Stimulated activated naive CD4-positive, alpha-beta T cell treated with Interleukin-2 at 50 U/mL for 16 hours (primary cell): Measurements from ENCODE around the gene TRIB2.
A peak's percentile ranks its signal among the peaks of the same experiment; 100 is the strongest.
"Not testable (repeated sequence)": the region's sequence is repeated elsewhere in the genome, so short reads cannot be mapped to it uniquely, and the experiment has no call there.

Experiments used
- DNase-seq: peaks from one replicate; lab custom pipeline; 2025; lab: John Stamatoyannopoulos, UW

The TRIB2 gene

DNA sequence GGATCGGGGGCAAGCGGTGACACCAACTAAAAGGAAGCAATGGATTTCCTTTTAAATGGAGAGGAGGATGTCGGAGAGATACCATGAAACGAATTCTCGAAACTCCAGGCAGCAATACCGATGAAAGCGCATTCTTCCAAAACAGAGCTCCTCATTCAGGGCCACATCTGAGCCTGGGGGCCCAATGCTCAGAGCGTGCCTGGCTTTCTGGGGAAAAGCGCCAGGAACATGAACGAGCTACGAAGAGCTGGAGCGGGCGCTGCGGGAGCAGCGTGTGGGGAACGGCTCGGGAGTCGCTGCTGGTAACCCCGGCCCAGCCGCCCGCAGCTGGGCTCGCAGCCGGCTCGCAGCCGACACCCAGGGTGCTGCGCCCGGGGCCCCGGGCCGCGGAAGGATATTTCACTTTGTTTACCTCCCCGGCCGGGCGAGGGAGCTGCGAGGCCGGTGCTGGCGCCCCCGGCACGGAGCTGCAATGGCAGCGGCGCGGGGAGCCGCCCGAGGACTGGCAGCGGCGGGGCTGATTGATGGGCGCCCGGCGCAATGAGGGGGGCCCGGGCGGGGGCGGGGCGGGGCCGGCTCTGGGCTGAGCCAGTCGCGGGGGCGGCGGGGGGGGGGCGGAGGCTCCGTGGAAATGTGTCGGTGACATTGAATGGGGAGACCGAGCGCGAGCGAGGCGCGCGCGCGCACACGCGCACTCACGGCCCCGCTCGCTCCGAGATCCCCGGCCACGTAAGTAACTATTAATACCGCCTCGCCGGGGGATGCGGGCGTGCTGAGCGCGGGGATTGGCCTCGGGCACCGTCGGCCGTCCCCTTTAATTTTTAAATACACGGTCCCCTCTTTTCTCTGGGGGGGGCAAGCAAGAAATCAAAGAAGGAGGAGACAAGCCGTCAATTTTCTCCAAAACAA lies at the start of gene TRIB2:
Gene TRIB2 (plus strand): TSS at position 655 of the 909 bp plus-strand sequence. CDS start 1,372 bp downstream, outside the sequence.
- peak; percentile 94 for DNase-seq

- DNase-seq, result no peak
Measured at GRCh38 chr2:12669036-12669435, 47.7 kb upstream of the TRIB2 start.

- DNase-seq, result no peak
Measured at GRCh38 chr2:12672711-12673315, 43.9 kb upstream of the TRIB2 start.

DNA sequence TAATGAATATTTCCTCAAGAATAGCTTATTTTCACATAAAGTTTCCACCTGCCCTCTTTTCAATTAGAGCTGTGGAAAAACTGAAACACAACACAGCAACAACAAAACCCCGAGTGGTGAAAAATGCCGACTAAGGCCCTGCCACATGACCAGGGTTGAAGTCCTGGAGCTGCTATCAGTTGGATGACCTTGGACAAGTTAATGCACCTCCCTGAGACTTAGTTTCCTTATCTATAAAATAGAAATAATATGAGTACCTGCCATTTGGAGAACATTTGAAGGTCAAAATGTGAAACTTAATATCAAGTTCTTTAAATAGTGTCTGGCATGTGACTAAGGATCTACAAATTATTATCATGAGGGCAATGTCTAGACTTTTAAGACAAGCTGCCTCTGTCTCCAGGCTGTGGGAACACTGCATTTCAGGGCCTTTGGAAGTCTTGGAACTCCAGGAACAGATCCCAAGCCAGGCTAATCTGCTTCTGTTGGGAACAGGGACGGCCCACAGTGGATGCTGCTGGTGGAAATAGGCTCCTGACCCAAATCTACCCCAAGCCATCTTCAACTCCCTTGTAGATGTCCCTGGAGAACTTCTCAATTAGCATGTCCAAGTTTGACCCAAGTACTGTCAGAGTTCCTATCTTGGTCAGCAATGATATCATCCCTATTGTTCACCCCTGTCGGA lies 42.0 kb upstream of the TRIB2 start:
- DNase-seq, result no peak

DNA sequence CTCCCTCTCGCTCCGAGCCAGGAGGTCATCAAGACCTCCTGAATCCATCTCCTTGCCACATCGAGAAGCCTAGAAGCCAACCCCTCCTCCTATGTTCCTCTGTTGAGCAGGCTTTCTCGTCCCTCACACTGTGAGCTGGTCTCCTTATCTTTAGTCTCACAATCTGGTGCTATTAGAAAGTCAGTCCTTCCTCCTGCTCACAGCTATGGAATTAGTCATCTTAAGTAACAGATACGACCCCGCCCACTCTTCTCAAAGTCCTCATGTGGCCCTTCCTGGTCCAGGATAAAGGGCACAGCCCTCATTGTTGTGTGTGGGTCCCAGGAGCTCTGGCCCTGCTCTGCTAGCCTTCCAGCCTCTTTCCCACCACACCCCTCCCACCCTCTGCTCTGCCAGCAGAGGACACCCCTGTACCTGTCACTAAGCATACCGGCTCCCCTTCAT lies 41.4 kb upstream of the TRIB2 start:
- no peak for DNase-seq

GRCh38 chr2:12675801-12676200 lies 40.9 kb upstream of the TRIB2 start:
- no peak for DNase-seq

DNA sequence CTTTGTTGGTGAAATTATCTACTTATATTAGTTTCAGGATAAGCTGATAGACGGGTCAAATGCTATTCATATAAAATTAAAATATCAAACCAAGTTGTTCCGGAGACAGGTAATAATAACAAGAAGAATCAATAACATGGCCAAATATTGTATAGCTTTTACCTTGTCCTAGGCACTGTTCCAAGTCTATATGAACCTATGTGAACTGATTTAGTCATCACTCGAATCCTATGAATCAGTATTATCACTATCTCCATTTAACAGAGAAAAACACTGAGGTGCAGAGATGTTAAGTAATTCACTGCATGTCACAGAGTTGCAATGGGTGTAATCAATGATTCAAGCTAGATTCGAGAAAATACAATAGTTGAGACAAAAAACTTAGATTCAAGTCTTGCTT lies 40.0 kb upstream of the TRIB2 start:
- DNase-seq, result no peak

DNA sequence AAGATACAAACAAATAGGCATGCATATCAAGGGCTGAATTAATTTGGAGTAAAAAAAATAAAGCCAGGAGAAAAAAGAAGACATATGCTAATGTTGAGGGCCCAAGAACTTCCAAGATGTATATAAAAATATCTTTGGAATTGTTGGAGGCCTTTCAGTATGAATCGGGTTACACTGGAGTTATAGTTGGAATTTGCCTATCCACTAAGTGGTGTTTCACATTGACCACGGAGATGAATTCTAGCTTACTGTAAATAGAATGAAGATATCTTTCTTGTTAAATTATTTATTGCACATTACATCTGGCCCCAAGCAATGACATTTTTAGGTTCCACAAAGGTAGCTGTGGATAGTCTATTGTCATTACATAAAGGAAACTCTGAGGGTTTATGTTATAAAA lies 38.5 kb upstream of the TRIB2 start:
- no peak for DNase-seq

DNA sequence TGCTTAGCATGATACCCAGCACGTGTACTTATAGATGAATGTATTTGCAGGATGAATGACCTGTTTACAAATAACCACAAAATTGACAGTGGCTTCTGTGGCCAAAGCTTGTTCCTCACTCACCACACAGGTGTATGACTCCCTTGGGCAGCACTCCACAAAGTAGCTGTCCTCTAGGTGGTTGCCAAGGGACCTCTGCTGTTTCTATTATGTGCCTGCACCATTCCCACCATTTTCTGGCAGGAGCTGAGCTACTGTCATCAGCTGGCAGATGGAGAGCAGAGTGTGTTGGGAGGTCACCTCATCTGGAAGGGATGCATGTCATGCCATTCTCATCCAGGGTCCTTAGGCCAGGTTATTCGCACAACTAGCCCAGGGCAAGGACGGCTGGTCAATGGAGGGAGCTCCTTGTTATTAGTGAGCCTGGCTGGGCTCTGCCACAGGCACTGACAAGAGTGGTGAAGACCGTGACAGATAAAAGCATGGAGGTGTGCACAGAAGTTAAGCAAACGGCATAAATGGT lies 37.1 kb upstream of the TRIB2 start:
- no peak for DNase-seq

GRCh38 chr2:12680115-12680514 lies 36.6 kb upstream of the TRIB2 start:
- DNase-seq, result not testable (repeated sequence)

DNA sequence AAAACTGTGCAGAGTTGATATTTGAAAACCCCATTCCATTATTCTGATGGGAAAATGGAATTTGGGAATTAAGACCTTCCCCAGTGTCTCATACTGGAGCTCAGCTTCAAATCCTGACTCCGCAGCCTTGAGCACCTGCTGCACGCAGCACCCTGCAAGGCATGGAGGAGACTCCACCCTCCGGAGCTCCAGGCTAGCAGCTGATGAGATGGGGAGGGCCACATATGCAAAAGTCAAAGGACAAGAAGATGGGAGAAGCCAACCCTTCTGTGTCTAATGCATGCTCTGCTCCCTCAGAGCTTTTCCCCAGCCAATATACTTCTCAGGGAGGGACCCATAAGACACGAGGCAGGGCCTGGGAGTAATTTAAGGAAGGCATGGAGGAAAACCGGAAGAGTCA lies 34.7 kb upstream of the TRIB2 start:
- DNase-seq, result no peak

DNA sequence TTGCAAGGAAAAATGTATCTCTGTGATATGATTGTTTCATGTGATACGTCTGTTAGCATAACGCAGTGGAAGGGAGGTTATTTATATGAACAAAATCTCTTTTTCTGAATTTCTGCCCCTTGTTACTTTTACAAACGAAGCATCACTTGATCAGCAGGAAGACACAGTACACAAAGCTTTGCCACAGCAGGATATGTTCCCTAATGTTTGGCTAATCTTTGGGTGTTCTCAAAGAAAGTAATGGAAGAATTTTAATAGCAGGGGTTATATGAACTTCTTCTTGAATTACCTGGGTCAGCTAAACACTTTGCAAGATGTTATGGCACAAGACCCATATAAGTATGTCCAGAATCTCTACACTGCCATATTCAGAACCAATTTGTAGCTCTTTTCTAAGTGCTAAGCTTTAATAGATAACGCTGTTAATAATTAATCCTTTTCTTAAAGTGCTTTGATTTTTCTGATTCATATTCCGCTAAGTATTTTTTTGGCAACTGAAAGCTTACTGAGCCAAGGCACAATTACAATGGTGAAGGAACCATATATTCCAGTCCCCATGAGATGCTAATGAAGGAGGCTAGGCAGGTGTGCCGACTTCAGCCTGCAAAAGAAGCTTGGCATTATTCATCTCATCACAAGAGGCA lies 33.2 kb upstream of the TRIB2 start:
- DNase-seq, result no peak

GRCh38 chr2:12684471-12684936 lies 32.2 kb upstream of the TRIB2 start:
- DNase-seq, result no peak

GRCh38 chr2:12685145-12685544 lies 31.6 kb upstream of the TRIB2 start:
- no peak for DNase-seq

DNA sequence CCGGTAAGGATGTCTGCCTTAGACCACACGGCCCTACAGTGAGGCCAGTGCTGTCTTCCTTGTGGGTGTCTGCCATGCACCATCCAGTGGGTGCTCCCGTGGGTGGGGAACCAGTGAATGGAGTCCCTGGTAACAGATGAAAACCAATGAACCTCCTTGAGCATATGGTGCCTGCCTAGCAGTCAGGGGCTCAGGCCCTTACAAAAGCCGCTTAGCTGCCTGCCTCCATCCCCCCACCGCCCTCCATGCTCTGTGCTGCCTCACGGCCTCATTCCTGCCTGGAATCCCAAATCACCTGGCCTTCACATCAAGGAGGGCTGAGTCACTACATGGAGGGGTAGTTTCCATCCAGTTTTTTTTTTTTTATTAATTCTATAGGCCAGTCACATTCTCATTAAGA lies 30.8 kb upstream of the TRIB2 start:
- no peak for DNase-seq

DNA sequence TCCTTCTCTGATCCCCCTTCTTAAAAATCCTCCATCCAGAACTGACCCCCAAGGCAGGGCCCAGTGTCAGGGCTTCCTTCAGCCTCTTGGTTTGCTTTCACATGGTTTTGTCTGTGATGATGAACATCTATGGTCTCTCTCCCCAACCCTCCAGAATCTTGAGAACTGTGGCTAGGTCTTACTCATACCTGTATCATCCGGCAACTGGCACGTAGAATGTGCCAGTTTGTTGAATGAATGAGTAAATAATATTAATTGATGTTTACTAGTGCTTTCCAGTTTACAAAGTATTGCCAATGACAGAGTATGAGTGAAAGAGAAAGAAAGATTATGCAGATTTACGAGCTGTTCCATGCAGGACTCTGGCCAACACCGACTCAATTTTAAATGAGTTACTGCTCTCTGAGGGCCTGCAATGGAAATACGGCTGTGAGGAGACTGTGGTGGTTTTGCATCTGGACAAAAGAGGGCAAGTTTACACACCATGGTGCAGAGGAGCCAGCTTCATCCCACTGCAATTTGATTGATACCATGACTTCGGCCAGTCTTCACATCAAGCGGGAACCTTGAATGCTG lies 29.9 kb upstream of the TRIB2 start:
- DNase-seq, result no peak

GRCh38 chr2:12688091-12688490 lies 28.6 kb upstream of the TRIB2 start:
- DNase-seq, result no peak

- no peak for DNase-seq
Measured at GRCh38 chr2:12688893-12689292, 27.8 kb upstream of the TRIB2 start.

DNA sequence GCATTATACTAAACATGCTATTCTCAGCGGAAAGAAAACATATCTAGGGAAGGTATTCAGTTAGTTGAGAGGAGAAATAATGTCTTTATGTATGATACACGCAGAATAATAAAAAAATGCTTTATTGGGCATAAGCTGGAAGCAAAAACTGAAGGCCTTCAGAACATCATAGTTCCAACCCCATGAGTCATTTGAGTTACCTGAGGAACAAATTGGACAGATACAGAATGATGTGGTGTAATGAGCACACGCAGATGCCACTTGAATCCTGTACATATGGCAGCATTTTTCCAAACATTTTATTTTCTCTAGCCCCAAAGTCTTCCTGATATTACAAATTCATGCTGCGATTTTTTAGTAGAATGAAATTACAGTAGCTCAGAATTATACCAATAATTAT lies 23.2 kb upstream of the TRIB2 start:
- no peak for DNase-seq

GRCh38 chr2:12694990-12695774 lies 21.6 kb upstream of the TRIB2 start:
- no peak for DNase-seq

DNA sequence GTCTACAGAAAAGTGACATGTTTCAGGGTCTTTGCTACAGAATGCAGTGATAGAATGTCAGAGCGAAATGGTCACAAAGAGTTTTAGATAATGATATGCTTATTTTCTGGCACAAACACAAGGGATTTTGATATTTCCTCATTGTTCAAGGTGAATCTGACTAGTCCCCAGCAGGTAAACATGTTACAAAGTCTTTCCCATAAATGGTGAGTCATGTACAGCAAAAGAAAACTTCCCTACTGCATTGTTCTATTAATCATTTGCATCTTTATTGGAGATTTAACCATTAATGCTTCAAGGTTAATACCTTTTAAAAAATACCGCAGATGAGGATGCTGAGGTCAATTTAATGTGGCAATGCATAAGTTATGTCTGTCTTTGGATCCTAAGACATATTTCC lies 19.1 kb upstream of the TRIB2 start:
- no peak for DNase-seq
